Measurements from ENCODE around the gene SHROOM4. TPM values are rescaled to one million over a fixed set of nuclear protein-coding genes. Genes with fewer than 3 reads are reported as not detected.

Gene SHROOM4
- total RNA-seq, 6 experiments from 2014 or later, result 0.55 to 2.0 (median 1.2) TPM

GRCh38 chrX:50618788-50619558 is 195.0 kb downstream of the SHROOM4 start:
- H3K4me3 ChIP-seq, result no peak overlapping the region
- peak in 1 of 4 donors; percentile 21 for ATAC-seq
- H3K36me3 ChIP-seq, result no peaks in the 10 kb centered on the region
- H3K9me3 ChIP-seq, result no peaks in the 10 kb centered on the region
- no peak for DNase-seq
- H3K4me1 ChIP-seq, result no peaks in the 10 kb centered on the region
- no peak overlapping the region for H3K27ac ChIP-seq
- intact Hi-C loops (cut with DNase I), result no loop called here
- no peak for TF ChIP-seq CTCF (IDR thresholded peaks at IDR 0.05)
- TF ChIP-seq POLR2A (IDR thresholded peaks at IDR 0.05), result no peak
- H3K27me3 ChIP-seq, result peaks cover 0 to 3% of the 10 kb centered on the region in 2 donors
- WGBS (ENCODE audit: insufficient coverage, low coverage, low lambda C conversion rate, missing lambda C conversion rate), result 40% methylated on average over 11 of the region's 12 CpGs

- TF ChIP-seq POLR2A (IDR thresholded peaks at IDR 0.05), result no peak
- TF ChIP-seq CTCF (IDR thresholded peaks at IDR 0.05), result no peak
- H3K4me3 ChIP-seq, result no peak overlapping the region
- ATAC-seq (no peak), DNase-seq (no peak)
- H3K9me3 ChIP-seq, result no peaks in the 10 kb centered on the region
- intact Hi-C loops (cut with DNase I), result no loop called here
- H3K4me1 ChIP-seq, result no peaks in the 10 kb centered on the region
- H3K27ac ChIP-seq, result no peak overlapping the region
- H3K36me3 ChIP-seq, result no peaks in the 10 kb centered on the region
- peaks cover 0 to 7% of the 10 kb centered on the region in 2 donors for H3K27me3 ChIP-seq
These were observed 196.8 kb downstream of the SHROOM4 start for GRCh38 chrX:50617183-50617582.

DNA sequence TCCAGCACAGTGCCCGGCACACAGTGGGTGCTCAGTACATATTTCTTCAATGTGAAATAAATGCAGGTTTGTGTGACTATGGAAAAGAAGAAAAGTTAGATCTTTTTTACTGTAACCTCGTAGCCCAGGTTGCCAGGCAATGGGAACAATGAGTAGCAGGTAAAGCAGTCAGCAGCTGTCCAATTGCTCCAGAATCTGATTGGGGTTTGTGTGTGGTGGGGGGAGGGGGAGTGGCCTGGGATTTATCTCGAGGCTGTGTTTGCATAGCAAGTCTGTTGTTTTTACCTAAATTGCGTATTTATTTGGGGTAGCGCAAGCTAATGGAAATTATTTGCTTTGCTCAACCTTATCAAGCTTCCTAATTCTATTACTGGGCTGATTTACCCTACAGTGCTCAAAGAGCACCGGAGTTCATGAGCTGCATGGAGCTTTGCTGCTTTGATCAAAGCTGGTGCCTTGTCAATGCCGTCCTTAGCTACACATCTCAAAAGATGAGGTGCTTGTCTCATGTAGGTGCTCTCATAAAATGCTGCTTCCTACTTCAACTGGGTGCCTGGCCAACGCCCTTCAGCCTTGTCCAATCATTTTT is 198.3 kb downstream of the SHROOM4 start:
- WGBS (ENCODE audit: insufficient coverage, low coverage, low lambda C conversion rate, missing lambda C conversion rate), result 31% methylated on average over 6 of the region's 8 CpGs
- peaks cover 0 to 13% of the 10 kb centered on the region in 2 donors for H3K27me3 ChIP-seq
- no peak overlapping the region for H3K27ac ChIP-seq
- TF ChIP-seq CTCF (IDR thresholded peaks at IDR 0.05), result no peak
- TF ChIP-seq POLR2A (IDR thresholded peaks at IDR 0.05), result no peak
- H3K4me3 ChIP-seq, result no peak overlapping the region
- H3K36me3 ChIP-seq, result no peaks in the 10 kb centered on the region
- ATAC-seq (no peak), DNase-seq (no peak)
- H3K4me1 ChIP-seq, result no peaks in the 10 kb centered on the region
- intact Hi-C loops (cut with DNase I), result no loop called here
- no peaks in the 10 kb centered on the region for H3K9me3 ChIP-seq

DNA sequence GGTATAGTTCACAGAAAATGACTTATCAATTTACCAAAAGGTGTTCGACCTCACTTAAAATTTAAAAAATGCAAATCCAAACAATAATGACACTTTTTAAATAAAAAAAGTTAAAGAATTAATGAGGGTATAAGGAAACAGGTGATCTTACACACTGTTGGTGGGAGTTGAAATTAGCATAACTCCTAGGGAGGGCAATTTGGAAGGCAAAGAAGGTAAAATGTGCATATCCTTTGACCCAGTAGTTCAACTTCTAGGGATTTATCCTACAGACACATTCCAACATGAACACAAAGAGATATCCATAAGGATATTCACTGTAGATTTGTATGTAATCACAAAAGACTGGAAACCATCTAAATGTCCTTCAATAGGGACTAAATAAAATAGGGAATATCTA is 199.5 kb downstream of the SHROOM4 start:
- Histone ChIP-seq H3K4me3 (no peak overlapping the region), H3K9me3 (no peaks in the 10 kb centered on the region), H3K27ac (no peak overlapping the region), H3K27me3 (peaks cover 0 to 13% of the 10 kb centered on the region in 2 donors), H3K4me1 (no peaks in the 10 kb centered on the region), H3K36me3 (no peaks in the 10 kb centered on the region)
- intact Hi-C loops (cut with DNase I), result no loop called here
- WGBS (ENCODE audit: insufficient coverage, low coverage, low lambda C conversion rate, missing lambda C conversion rate), result 42% methylated on average over 1 of the region's 1 CpG
- TF ChIP-seq POLR2A (IDR thresholded peaks at IDR 0.05), result no peak
- no peak for TF ChIP-seq CTCF (IDR thresholded peaks at IDR 0.05)
- ATAC-seq (no peak), DNase-seq (no peak)

Measured in right lobe of liver (tissue), 6 donors.